OCI-LY1 (cell line): ENCODE data around the gene DKK3.

ENCODE experiments used
- H2AFZ ChIP-seq: fragments of 200-600 bp; sonication (generic), shearing (Covaris generic); 2 replicates; pipeline ENCODE4 v1.6.0; 2014; ENCODE audit warnings: antibody characterized with exemption, mild to moderate bottlenecking, low read length
- H3F3A ChIP-seq: fragments of 200-600 bp; sonication (generic), shearing (Covaris generic); 2 replicates; pipeline ENCODE4 v1.6.0; 2014; ENCODE audit warnings: mild to moderate bottlenecking, antibody characterized with exemption, low read length, moderate library complexity; ENCODE audit not compliant: insufficient read depth
- H3K27ac ChIP-seq: fragments of 200-600 bp; sonication (generic); 2 replicates; pipeline ENCODE4 v1.5.1; 2014; ENCODE audit warnings: low read length, mixed run types, mild to moderate bottlenecking, low read depth; ENCODE audit not compliant: poor library complexity, severe bottlenecking
- H3K27me3 ChIP-seq: fragments of 200-600 bp; sonication (generic); 2 replicates; pipeline ENCODE4 v1.6.0; 2014; ENCODE audit warnings: antibody characterized with exemption, mild to moderate bottlenecking, low read length, moderate library complexity; ENCODE audit not compliant: insufficient read depth
- H3K36me3 ChIP-seq: fragments of 200-600 bp; sonication (generic); 2 replicates; pipeline ENCODE4 v1.6.1; 2014; ENCODE audit warnings: mild to moderate bottlenecking, antibody characterized with exemption, low read length, moderate library complexity, mixed read lengths; ENCODE audit not compliant: insufficient read depth
- H3K4me1 ChIP-seq: fragments of 200-600 bp; sonication (generic); 2 replicates; pipeline ENCODE4 v1.5.1; 2014; ENCODE audit warnings: mild to moderate bottlenecking, low read length, moderate library complexity; ENCODE audit not compliant: insufficient read depth, severe bottlenecking
- H3K4me2 ChIP-seq: fragments of 200-600 bp; sonication (generic), shearing (Covaris generic); 2 replicates; pipeline ENCODE4 v1.6.1; 2014; ENCODE audit warnings: low read length
- H3K4me3 ChIP-seq: fragments of 200-600 bp; sonication (generic); 2 replicates; pipeline ENCODE4 v1.5.1; 2014; ENCODE audit warnings: low read length, low read depth, mild to moderate bottlenecking, mixed read lengths; ENCODE audit not compliant: poor library complexity, severe bottlenecking
- H3K79me2 ChIP-seq: fragments of 200-600 bp; shearing (Covaris generic); 2 replicates; pipeline ENCODE4 v1.6.1; 2016; ENCODE audit warnings: mixed run types, low read length, mixed read lengths; ENCODE audit not compliant: insufficient read depth
- H3K9ac ChIP-seq: fragments of 200-600 bp; sonication (generic), shearing (Covaris generic); 2 replicates; pipeline ENCODE4 v1.6.1; 2014; ENCODE audit warnings: mild to moderate bottlenecking, low read length, mixed read lengths
- H3K9me2 ChIP-seq: fragments of 200-600 bp; sonication (generic), shearing (Covaris generic); 2 replicates; pipeline ENCODE4 v1.6.1; 2014; ENCODE audit warnings: low read depth, mild to moderate bottlenecking, low read length, mixed read lengths
- H3K9me3 ChIP-seq: fragments of 200-600 bp; shearing (Covaris generic); 2 replicates; pipeline ENCODE4 v1.6.1; 2014; ENCODE audit warnings: low read length, mixed read lengths
- H4K20me1 ChIP-seq: fragments of 200-600 bp; sonication (generic), shearing (Covaris generic); 2 replicates; pipeline ENCODE4 v1.6.0; 2016; ENCODE audit warnings: mild to moderate bottlenecking, low read length; ENCODE audit not compliant: insufficient read depth
- CTCF ChIP-seq: fragments of 200-600 bp; sonication (generic), shearing (Covaris generic); IDR thresholded peaks from 2 replicates; pipeline ENCODE4 v1.5.1; 2017; ENCODE audit warnings: mild to moderate bottlenecking, antibody characterized with exemption, low read length, moderate library complexity, mixed read lengths
- EZH2 ChIP-seq: fragments of 200-600 bp; sonication (generic), shearing (Covaris generic); IDR thresholded peaks from 2 replicates; pipeline ENCODE4 v1.8.0; 2017; ENCODE audit warnings: borderline replicate concordance, mixed run types, mild to moderate bottlenecking, antibody characterized with exemption, low read length, moderate library complexity, mixed read lengths

Gene DKK3

GRCh38 chr11:11940551-11940950 lies 67.9 kb downstream of the DKK3 start:
- no peaks in the 10 kb centered on the region for H3K27me3 ChIP-seq
- H3K79me2 ChIP-seq = no peaks in the 10 kb centered on the region
- no peaks in the 10 kb centered on the region for H4K20me1 ChIP-seq
- TF ChIP-seq EZH2 = no peak
- H3K4me1 ChIP-seq = no peaks in the 10 kb centered on the region
- H3K27ac ChIP-seq = no peak overlapping the region
- H3K4me3 ChIP-seq = no peak overlapping the region
- no peaks in the 10 kb centered on the region for H3K9me2 ChIP-seq
- no peaks in the 10 kb centered on the region for H3F3A ChIP-seq
- H2AFZ ChIP-seq = no peak overlapping the region
- peaks cover 66% of the 10 kb centered on the region; the same call in 1 of the 2 replicates for H3K36me3 ChIP-seq
- no peaks in the 10 kb centered on the region for H3K9me3 ChIP-seq
- no peak overlapping the region for H3K9ac ChIP-seq
- H3K4me2 ChIP-seq = no peak overlapping the region

GRCh38 chr11:11937957-11938356 lies 70.5 kb downstream of the DKK3 start:
- peaks cover 65% of the 10 kb centered on the region; the same call in 1 of the 2 replicates for H3K36me3 ChIP-seq
- no peaks in the 10 kb centered on the region for H3K4me1 ChIP-seq
- TF ChIP-seq EZH2 = no peak

GRCh38 chr11:11937433-11937832 lies 71.0 kb downstream of the DKK3 start:
- H3K9me2 ChIP-seq = no peaks in the 10 kb centered on the region

More at GRCh38 chr11:11937957-11938356, 70.5 kb downstream of the DKK3 start:
- Histone ChIP-seq H3K79me2 (no peaks in the 10 kb centered on the region), H3K27ac (no peak overlapping the region), H3K4me2 (no peak overlapping the region), H3K9ac (no peak overlapping the region), H2AFZ (no peak overlapping the region), H3F3A (no peaks in the 10 kb centered on the region), H3K9me3 (no peaks in the 10 kb centered on the region), H3K9me2 (no peaks in the 10 kb centered on the region), H3K27me3 (no peaks in the 10 kb centered on the region), H3K4me3 (no peak overlapping the region), H4K20me1 (no peaks in the 10 kb centered on the region)

GRCh38 chr11:11935536-11935935 lies 72.9 kb downstream of the DKK3 start:
- Histone ChIP-seq H4K20me1 (no peaks in the 10 kb centered on the region), H3K9me2 (no peaks in the 10 kb centered on the region), H3K27ac (no peak overlapping the region), H3F3A (no peaks in the 10 kb centered on the region), H2AFZ (no peak overlapping the region), H3K4me2 (no peak overlapping the region), H3K36me3 (peaks cover 55% of the 10 kb centered on the region; the same call in 1 of the 2 replicates), H3K9ac (no peak overlapping the region), H3K4me1 (no peaks in the 10 kb centered on the region), H3K9me3 (no peaks in the 10 kb centered on the region), H3K27me3 (no peaks in the 10 kb centered on the region), H3K79me2 (no peaks in the 10 kb centered on the region), H3K4me3 (no peak overlapping the region)
- TF ChIP-seq CTCF (no peak), EZH2 (no peak)

More at GRCh38 chr11:11937433-11937832, 71.0 kb downstream of the DKK3 start:
- H3K27ac ChIP-seq = no peak overlapping the region
- no peak overlapping the region for H3K4me3 ChIP-seq
- no peaks in the 10 kb centered on the region for H3F3A ChIP-seq
- H2AFZ ChIP-seq = no peak overlapping the region
- TF ChIP-seq EZH2 (no peak), CTCF (no peak)
- H3K9ac ChIP-seq = no peak overlapping the region
- H3K9me3 ChIP-seq = no peaks in the 10 kb centered on the region
- peaks cover 61% of the 10 kb centered on the region; the same call in 1 of the 2 replicates for H3K36me3 ChIP-seq
- H3K79me2 ChIP-seq = no peaks in the 10 kb centered on the region
- H3K4me1 ChIP-seq = no peaks in the 10 kb centered on the region
- H3K27me3 ChIP-seq = no peaks in the 10 kb centered on the region
- H4K20me1 ChIP-seq = no peaks in the 10 kb centered on the region
- no peak overlapping the region for H3K4me2 ChIP-seq
